Suppressor macrophage (primary cell): ENCODE measurements around the gene MED13L.

ENCODE experiments used
- DNase-seq, 4 experiments: peaks; one replicate each; pipeline ENCODE4 v3.0.0-alpha.2; 2020 to 2022
- total RNA-seq, 17 experiments: gene quantifications; one replicate each; lab custom pipeline; 2026; ENCODE audit warnings: mixed read lengths in 6 of 17, inconsistent platforms in 3 of 17; lab: John Stamatoyannopoulos, UW

Gene MED13L
- total RNA-seq = 97.2 to 380 (median 137) reads per million in 17 experiments

DNA sequence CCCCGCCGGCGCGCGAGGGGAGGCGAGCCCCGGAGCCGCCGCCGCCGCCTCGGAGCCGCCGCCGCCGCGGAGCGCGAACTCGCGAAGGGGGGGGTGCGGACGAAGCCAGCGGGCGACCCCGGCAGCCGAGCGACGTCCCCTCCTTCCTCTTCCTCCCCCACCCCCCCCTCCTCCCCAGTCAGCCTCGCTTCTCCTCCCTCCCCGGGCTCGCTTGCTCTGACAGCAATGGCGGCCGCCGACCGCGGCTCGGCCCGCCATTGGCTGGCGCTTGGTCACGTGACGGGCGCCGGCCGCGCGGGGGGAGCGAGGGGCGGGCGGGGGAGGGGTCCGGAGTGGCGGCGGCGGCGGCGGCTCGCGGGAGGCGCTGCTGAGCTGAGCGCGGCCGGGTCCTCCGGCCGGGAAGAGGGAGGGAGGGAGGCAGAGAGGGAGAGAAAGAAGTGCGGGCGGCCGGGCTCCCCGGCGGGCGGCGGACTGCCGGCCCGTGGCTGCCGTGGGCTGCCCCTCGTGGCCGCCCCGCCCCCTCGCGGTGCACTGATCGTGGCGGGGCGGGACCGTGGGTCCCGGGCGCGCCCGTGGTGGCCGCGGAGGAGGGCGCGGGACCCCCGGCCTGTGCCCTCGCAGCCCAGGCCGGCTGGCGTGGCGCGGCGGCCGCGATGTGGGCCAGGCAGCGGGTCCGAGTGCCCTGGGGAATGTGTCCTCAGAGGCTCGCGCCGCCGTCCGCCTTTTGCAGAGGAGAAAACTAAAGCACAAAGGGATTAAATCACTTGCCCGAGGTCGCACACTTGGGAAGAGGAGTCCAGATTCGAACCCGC, at the start of gene MED13L:
MED13L (minus strand) TSS at position 227 of the 812 bp plus-strand sequence. CDS start 562 bp downstream, outside the sequence.
- DNase-seq = peak; percentile 94 to 97 (median 96)

DNA sequence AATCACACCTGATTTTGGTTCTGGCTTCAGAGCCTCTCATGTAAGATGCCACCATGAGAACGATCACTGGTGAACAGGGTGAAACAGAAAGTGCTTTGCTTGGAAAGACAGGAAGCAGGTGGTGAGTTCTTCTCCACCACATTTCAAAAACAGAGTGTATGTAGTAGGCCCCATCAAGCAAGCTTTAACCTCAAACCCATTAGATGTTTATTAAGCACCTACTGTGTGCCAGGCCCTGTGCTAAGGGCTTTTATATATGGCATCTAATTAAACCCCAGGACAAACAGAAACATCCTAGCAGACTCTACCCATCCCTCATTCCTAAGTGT, 47.8 kb upstream of the MED13L start:
- peak in 3 of 4 experiments; percentile 17 to 40 (median 21) for DNase-seq

DNA sequence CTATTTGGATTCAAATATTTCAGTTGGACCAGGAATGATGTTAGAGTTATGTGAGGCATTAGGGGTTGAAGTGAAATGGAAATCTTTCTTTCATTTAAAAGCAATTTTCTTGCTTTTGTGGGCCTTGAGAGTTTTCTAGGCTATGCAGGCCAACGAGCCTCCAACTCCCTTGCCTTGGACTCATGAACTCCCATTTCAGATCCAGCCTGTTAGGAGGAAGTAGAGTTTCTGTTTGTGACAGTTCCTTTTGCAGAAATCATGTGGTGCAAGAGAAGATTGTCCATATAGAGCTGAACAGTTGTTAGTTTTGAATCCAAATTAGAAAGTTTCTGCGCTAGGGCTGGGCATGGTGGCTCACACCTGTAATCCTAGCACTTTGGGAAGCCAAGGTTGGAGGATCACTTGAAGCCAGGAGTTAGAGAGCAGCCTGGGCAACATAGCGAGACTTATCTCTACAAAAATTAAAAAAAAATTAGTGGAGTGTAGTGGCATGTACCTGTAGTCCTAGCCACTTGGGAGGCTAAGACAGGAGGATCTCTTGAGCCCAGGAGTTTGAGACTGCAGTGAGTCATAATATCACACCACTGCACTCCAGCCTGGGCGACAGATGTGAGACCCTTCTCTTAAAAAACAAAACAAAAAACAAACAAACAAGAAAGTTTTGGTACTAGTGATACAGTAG, 47.3 kb upstream of the MED13L start:
- peak; percentile 40 to 82 (median 68) for DNase-seq

GRCh38 chr12:116323406-116324386, 46.2 kb upstream of the MED13L start:
- DNase-seq = no peak

DNA sequence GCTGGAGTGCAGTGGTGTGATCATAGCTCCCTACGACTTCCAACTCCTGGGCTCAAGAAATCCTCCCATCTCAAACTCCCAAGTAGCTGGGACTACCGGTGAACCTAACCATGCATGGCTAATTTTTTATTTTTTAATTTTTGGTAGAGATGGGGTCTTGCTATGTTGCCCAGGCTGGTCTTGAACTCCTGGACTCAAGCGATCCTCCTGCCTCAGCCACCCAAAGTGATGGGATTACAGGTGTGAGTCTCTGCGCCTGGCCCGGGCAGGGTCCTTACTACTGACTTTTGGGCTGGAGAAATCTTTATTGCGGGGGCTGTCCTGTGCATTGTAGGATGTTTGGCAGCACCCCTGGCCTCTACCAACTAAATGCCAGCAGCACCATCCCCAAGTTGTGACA, 44.4 kb upstream of the MED13L start:
- no peak for DNase-seq

- no peak for DNase-seq
Measured at GRCh38 chr12:116320791-116321217, 43.3 kb upstream of the MED13L start.

DNA sequence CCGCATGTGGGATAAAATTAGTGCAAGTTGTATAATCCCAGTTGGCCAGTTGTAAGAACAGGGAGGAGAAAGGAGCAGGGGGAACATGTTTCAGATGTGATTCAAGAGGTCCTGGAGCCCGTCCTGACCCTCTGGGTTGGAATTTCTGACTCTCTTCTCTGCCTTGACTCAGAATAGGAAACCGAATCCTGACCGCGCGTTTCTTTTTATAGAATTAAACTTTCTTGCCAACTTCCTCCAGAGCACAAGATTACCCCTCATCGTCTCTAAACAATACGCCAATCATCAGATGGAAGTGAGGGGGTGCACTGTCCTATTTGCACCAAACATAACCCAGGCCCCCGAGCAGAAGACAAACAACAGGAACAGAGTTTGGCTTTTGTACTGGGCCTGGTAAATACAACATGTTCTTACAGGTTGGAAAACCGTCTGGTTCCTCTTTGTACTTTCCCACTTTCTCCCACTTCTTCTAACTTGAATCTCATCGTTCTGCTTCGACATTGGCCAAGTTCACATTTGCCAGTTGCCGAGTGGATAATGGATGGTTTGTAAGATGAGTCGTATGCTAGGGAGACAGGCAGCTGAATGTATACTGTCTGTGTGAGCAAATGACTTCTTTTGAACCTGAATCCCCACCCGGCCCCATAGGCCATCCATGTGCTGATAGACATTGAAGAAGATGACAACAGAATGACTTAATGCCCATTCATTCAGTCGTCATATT, 42.6 kb upstream of the MED13L start:
- DNase-seq = peak; percentile 74 to 88 (median 78)

DNA sequence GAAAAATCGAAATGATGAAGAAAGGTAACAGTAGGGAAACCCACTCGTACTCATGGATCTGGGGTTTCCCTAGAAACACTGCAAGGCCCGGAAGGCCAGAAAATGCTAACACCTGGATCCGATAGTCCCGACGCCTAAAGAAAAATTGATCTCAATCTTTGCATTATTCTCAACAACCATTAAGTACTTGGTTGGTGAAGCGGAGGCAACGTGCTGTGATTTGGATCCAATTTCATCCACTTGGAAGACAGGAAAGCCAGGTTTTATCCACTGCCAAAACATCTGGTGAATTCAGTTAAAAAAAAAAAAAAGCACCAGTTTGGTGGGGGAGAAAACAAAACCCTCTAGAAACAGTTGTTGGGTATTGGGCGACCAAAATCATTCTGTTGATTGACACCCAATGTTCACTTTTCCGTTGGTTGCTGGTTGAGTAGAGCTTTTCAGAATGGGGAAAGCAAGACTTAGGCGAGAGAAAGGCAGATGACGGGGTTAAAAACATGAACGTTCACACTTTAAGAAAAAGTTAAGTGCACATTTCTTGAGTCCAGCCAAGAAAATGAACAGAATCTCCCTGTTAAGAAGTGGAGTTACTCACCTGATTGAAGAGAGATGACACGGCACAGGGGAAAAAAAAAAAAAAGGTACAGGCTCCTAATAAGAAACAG, 41.9 kb upstream of the MED13L start:
- DNase-seq = no peak

DNA sequence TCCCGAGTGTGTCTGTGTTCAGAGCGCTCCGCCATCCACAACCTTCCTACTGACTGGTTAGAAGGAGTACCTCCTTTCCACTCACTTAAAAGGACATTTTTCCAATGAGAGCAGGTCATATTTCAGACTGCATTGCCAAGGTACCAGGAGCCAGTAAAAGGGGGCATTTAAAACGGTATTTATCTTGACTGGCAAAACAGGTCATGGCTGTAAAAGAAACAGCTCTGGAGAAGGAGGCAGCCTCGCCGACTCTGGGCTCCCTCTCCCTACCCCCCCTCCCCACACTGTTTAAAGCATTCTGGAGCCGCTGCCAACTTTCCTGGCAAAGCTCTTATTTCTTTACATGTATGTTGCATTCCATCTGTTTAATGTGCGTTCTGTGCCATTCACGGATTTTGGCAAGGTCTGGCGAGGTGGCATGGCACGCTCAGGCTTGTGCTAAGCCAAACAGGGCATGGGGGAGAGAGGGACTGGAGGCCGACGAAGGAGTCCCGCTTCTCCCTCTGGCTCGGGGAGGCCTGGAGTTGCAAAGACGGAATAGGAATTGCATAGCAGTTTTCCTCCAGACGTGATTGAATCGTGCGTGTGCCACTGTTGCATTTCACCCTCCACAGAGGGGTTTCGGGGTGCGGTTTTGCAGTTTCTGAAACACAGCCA, 41.2 kb upstream of the MED13L start:
- no peak for DNase-seq

GRCh38 chr12:116317986-116318575, 40.6 kb upstream of the MED13L start:
- DNase-seq = no peak

- no peak for DNase-seq
Measured at GRCh38 chr12:116317139-116317538, 39.6 kb upstream of the MED13L start.

DNA sequence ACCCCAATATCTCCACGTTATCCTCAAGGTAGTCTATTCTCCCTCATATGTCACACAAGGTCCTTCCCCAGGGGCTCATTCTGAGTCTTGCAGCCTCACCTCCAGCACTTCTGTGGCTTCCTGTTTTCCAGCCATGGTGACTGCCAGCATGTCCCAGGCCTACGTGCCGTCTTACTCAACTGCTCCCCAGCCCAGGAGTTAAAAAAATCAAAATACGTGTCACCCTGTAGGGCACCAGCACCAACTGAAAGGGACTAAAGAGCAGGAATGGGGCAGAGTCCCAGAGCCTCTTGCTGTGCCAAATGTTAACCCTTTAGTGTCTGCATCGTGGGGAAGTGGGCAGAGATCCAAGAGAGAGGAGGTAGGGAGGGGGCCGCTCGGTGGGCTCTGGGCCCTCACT, 37.0 kb upstream of the MED13L start:
- peak; percentile 55 to 78 (median 73) for DNase-seq

DNA sequence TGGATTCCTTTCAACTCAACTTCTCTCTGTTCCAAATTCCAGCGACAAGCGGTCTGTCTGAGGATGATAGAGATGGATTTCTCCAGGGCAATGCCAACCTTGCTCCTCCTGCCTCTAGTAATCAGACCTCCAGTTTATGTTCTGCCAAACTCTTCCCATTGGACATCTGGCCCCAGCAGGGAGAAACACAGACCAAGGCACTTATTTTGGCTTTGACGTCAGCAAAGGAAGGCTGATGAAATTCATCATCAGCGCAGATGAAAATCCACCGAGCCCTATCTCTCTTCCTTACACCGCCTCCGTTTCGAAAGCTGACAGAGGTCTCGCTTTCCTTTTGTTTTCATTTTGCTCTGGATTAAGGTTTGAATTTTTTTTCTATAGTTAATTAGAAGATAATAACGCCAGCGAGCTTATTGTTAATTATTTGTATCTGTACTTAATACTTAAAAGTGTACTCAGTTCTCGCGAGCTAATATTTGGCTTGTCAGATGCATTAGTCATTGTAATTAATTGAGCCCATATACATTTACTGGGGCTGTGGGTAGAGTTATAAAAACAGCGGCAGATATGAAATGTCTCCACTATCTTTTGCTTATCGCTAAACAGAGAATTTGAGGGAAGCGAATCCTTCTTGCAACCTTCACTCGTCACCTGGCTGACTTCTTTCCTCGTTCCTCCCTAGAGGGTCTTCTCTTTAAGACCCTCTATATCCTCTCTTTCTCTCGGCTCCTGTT, 35.9 kb upstream of the MED13L start:
- no peak for DNase-seq

DNA sequence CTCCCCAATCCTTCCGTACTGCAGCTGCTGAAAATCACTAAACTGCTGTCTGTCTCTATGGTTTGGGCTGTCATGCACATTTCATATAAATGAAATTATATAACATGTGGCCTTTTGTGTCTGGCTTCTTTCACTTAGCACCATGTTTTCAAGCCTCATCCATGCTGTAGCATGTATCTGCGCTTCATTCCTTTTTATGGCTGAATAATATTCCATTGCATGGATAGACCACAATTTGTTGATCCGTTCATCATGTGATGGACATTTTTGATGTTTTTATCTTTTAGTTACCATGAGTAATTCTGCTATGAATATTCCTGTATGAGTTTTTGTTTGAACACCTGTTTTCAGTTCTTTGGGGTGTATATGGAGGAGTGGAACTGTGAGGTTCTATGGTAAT, 32.6 kb upstream of the MED13L start:
- DNase-seq = no peak

DNA sequence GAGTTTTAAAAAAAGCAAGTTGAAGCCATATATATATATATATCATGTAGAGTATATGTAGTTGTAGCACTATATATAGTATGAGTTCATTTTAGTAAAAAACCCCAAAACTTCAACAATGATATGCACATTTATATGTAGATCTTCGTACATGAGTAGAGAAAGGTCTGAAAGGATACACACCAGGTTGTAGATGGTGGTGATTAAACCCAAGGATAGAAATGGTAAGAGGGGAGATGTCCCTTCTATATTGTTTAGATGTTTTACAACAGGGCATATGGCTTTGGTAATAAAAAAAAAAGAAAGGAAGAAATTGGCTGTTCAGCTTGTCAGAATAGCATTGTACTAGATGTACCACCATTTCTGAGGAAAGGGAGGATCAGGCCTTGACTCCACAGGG, 31.9 kb upstream of the MED13L start:
- no peak for DNase-seq

DNA sequence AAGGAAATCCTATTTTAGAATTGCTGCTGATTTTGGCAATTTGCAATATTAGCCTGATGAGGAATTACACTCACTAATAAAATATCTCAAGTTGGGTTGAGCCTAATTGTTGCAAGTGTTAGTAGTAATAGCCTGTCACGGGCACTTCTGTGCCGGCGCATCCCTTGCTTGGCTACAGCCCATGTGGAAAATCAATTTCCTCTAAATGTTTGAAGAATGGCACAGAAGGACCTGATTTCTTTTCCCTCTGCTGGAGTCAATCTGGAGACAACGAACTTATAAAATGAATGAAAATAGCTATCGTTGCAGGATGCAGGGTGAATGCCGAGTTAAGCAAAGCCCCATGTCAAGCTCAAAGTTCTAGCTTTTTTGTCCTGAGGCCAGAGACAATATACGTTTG, 31.2 kb upstream of the MED13L start:
- DNase-seq = no peak

DNA sequence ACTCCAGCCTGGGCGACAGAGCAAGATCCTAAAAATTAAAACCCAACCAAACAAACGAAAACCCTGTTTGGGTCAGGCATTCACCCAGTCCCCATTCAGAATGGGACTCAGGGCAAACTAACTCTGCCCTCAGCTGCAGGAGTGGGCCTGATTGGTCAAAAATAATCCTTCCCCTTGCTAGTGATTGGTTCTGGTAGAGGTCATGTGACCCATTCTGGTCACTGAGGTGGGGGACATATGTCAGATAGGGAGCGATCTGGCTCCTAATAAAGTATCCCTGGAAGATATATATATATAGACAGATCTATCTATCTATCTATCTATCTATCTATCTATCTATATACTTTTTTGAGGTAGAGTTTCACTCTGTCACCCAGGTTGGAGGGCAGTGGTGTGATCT, 29.5 kb upstream of the MED13L start:
- DNase-seq = no peak

GRCh38 chr12:116306506-116306905, 29.0 kb upstream of the MED13L start:
- DNase-seq = no peak

DNA sequence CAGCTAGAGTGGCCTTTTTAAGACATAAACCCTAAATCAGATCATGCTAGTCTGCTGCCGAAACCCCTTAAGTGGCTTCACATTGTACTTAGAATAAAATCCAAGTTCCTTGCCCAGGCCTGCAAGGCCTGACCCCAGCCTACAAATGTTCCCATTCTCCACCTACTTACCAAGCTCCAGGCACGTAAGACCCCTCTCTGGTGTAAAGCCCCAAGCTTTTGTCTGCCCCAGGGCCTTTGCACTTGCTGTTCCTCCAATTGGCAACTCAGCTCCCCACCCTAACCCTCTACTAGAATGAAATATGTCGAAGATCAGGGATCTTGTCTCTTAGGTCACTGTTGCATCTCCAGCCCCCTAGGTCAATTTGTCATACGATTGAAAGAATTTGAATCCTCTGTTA, 27.1 kb upstream of the MED13L start:
- DNase-seq = no peak

DNA sequence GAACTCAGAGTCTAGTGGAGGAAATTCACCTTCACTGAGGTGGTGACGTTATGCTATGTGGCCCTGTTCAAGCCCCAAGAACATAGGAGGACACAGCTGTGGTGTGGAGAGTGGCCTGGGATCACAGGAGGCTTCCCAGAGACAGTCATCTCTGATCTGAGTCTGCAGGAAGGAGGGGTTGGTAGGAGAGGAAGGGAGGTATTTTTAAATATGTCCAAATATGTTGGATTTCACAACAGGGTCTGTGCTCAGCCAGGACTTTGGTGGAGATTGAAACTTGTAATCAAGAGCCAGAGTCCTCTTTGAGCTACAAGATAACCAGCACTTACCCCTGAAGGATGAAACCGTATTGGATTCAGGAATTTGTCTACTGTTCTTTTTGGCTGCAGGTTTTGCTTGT, 26.4 kb upstream of the MED13L start:
- DNase-seq = peak in 2 of 4 experiments; percentile 42 to 44
